ENCODE data around the gene WDR86. TPM values are rescaled to one million over a fixed set of nuclear protein-coding genes. Genes with fewer than 3 reads are reported as not detected.

Gene WDR86
- total RNA-seq, 1 experiment from 2014 or later: 8.1 TPM

- Histone ChIP-seq H3K27me3 (ENCODE audit: insufficient read depth, low read length) (no peaks in the 10 kb centered on the region), H3K23me2 (ENCODE audit: insufficient read length, low read depth, low read length, poor library complexity, severe bottlenecking) (peaks cover 11% of the 10 kb centered on the region), H2BK120ac (ENCODE audit: low read depth, low read length, poor library complexity, severe bottlenecking) (no peak within 1 kb of the TSS), H2BK15ac (ENCODE audit: low read depth, low read length) (no peak within 1 kb of the TSS), H2BK12ac (ENCODE audit: insufficient read length, low read depth, low read length) (no peak within 1 kb of the TSS), H3K4me1 (ENCODE audit: insufficient read depth, low read length) (no peaks in the 10 kb centered on the region; the same call in 1 of the 2 replicates), H4K5ac (ENCODE audit: insufficient read length, low read depth, low read length) (no peak within 1 kb of the TSS), H3K56ac (ENCODE audit: insufficient read length, low read depth, low read length) (no peak within 1 kb of the TSS), H2BK20ac (ENCODE audit: low read depth, low read length, poor library complexity, severe bottlenecking) (no peak within 1 kb of the TSS), H3K9ac (ENCODE audit: extremely low read depth, insufficient read length, low read length) (no peak within 1 kb of the TSS), H3K18ac (ENCODE audit: insufficient read length, low read depth, low read length) (peak within 1 kb of the TSS; percentile 52), H3K79me2 (ENCODE audit: insufficient read depth, low read length) (no peaks in the 10 kb centered on the region), H3K23ac (ENCODE audit: insufficient read length, low read depth, low read length) (no peak within 1 kb of the TSS), H3T11ph (ENCODE audit: low read length) (no peak within 1 kb of the TSS), H3K79me1 (ENCODE audit: insufficient read depth, low read depth, low read length, poor library complexity, severe bottlenecking) (no peaks in the 10 kb centered on the region), H3K27ac (ENCODE audit: insufficient read length, low read depth, low read length) (no peak within 1 kb of the TSS), H3K4ac (ENCODE audit: low read depth, low read length) (no peak within 1 kb of the TSS), H2AK5ac (ENCODE audit: insufficient read length, low read length) (no peak within 1 kb of the TSS), H3K4me2 (ENCODE audit: insufficient read depth, insufficient read length, low read length) (peak within 1 kb of the TSS; percentile 57), H4K20me1 (ENCODE audit: control insufficient read depth, insufficient read depth, insufficient read length) (no peaks in the 10 kb centered on the region), H3K14ac (ENCODE audit: insufficient read depth, low read length) (no peak within 1 kb of the TSS), H3K9me3 (ENCODE audit: control insufficient read depth, low read depth, low read length) (no peaks in the 10 kb centered on the region), H4K91ac (ENCODE audit: insufficient read length, low read depth, low read length) (no peak within 1 kb of the TSS), H2BK5ac (ENCODE audit: insufficient read length, low read length) (no peak within 1 kb of the TSS), H2AFZ (ENCODE audit: low read length) (no peak within 1 kb of the TSS), H4K8ac (replicated peaks; ENCODE audit: insufficient read length, low read depth, low read length) (no peak within 1 kb of the TSS)
- Mint-ChIP-seq H3K36me3 (ENCODE audit: insufficient read depth in 1 of 3, low read depth in 3 of 3) (peaks cover 0 to 5% (median 0%) of the 10 kb centered on the region in 3 experiments; a peak in 2 of 7 replicates), H3K27ac (peak within 1 kb of the TSS in 1 of 3 experiments; percentile 73; a peak in 2 of 7 replicates), H3K4me3 (peak within 1 kb of the TSS; percentile 73 to 87), H3K27me3 (ENCODE audit: low read depth) (peaks cover 3% of the 10 kb centered on the region), H3K4me1 (peaks cover 18 to 29% of the 10 kb centered on the region in 2 experiments), H3K9me3 (peaks cover 0 to 3% of the 10 kb centered on the region in 2 experiments; a peak in 2 of 5 replicates)
- TF ChIP-seq, protein P1, sequence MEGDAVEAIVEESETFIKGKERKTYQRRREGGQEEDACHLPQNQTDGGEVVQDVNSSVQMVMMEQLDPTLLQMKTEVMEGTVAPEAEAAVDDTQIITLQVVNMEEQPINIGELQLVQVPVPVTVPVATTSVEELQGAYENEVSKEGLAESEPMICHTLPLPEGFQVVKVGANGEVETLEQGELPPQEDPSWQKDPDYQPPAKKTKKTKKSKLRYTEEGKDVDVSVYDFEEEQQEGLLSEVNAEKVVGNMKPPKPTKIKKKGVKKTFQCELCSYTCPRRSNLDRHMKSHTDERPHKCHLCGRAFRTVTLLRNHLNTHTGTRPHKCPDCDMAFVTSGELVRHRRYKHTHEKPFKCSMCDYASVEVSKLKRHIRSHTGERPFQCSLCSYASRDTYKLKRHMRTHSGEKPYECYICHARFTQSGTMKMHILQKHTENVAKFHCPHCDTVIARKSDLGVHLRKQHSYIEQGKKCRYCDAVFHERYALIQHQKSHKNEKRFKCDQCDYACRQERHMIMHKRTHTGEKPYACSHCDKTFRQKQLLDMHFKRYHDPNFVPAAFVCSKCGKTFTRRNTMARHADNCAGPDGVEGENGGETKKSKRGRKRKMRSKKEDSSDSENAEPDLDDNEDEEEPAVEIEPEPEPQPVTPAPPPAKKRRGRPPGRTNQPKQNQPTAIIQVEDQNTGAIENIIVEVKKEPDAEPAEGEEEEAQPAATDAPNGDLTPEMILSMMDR (conservative IDR thresholded peaks at IDR 0.05): no peak
- peak; percentile 78 for DNase-seq
- no CpG with 5 or more reads among the region's 51 CpGs for WGBS (ENCODE audit: extremely low coverage, insufficient read length, low lambda C conversion rate)
Measured at GRCh38 chr7:151439855-151440798, 30.3 kb upstream of the WDR86 start, which contains the start of gene CRYGN. TSS of gene CRYGN (minus strand) at chr7:151440141. CDS start at chr7:151439917, 224 bp downstream.
